ENCODE measurements around the gene FMNL2. TPM values are rescaled to one million over a fixed set of nuclear protein-coding genes. Genes with fewer than 3 reads are reported as not detected.

FMNL2 gene
- total RNA-seq, 5 donors from 2014 or later (not counting 1 experiment from before 2014, with no cell fraction given) = 0.63 to 0.96 (median 0.75) TPM

GRCh38 chr2:152686321-152686720 is 351.3 kb downstream of the FMNL2 start:
- no peak for ATAC-seq (replicated peaks in 1 of 4)
- peaks cover 28% of the 10 kb centered on the region for H3K36me3 Mint-ChIP-seq
- no peak overlapping the region for H3K4me3 ChIP-seq (ENCODE audit: control insufficient read depth in 1 of 2, extremely low read depth in 1 of 2, low read length in 1 of 2)
- H3K27me3 Mint-ChIP-seq = no peaks in the 10 kb centered on the region
- H3K4me3 Mint-ChIP-seq = no peak overlapping the region
- H3K9me3 Mint-ChIP-seq = no peaks in the 10 kb centered on the region
- H3K4me1 Mint-ChIP-seq = peaks cover 43 to 55% (median 54%) of the 10 kb centered on the region in 3 donors
- POLR2A ChIA-PET = interaction anchor here in 1 of 2 donors (0.6 to 0.7 kb wide), 2 partner anchors 14 to 1276 kb away, joined by 3 to 4 read pairs; no protein-coding TSS in a partner anchor
- H3K27ac ChIP-seq (ENCODE audit: low read length) = no peak overlapping the region
- no peaks in the 10 kb centered on the region for H3K9me3 ChIP-seq
- CTCF ChIA-PET = interaction anchor here (0.7 to 0.9 kb wide), 2 partner anchors 30 to 61 kb away, joined by 3 read pairs; no protein-coding TSS in a partner anchor
- no peaks in the 10 kb centered on the region for H3K27me3 ChIP-seq (replicated peaks in 1 of 2; ENCODE audit: control insufficient read depth in 2 of 2, extremely low read depth in 1 of 2, insufficient read depth in 2 of 2, low read length in 1 of 2)
- H3K36me3 ChIP-seq (ENCODE audit: control insufficient read depth in 2 of 2, extremely low read depth in 1 of 2, insufficient read depth in 1 of 2, low read length in 1 of 2) = peaks cover 4 to 8% of the 10 kb centered on the region in 2 donors
- H3K4me1 ChIP-seq (ENCODE audit: control insufficient read depth in 1 of 2, extremely low read depth in 1 of 2, insufficient read depth in 2 of 2, low read length in 2 of 2) = no peaks in the 10 kb centered on the region
- no peak overlapping the region for H3K27ac Mint-ChIP-seq
- DNase-seq = no peak

- ATAC-seq (replicated peaks in 1 of 4) = no peak
- H3K27ac Mint-ChIP-seq = peak overlapping the region in 1 of 2 donors; percentile 96
Measured at GRCh38 chr2:152693033-152693432, 358.1 kb downstream of the FMNL2 start.

GRCh38 chr2:152694161-152694661 is 359.2 kb downstream of the FMNL2 start:
- peaks cover 2 to 4% of the 10 kb centered on the region in 2 experiments for H3K4me1 ChIP-seq (ENCODE audit: control insufficient read depth in 1 of 2, extremely low read depth in 1 of 2, insufficient read depth in 2 of 2, low read length in 2 of 2)
- Mint-ChIP-seq H3K4me1 (peaks cover 35 to 57% (median 50%) of the 10 kb centered on the region in 3 donors), H3K9me3 (no peaks in the 10 kb centered on the region), H3K27me3 (no peaks in the 10 kb centered on the region), H3K27ac (peak overlapping the region; percentile 90 to 96), H3K36me3 (peaks cover 19% of the 10 kb centered on the region), H3K4me3 (peak overlapping the region; percentile 67 to 80 (median 76))
- peaks cover 0 to 19% of the 10 kb centered on the region in 2 donors for H3K36me3 ChIP-seq (ENCODE audit: control insufficient read depth in 2 of 2, extremely low read depth in 1 of 2, insufficient read depth in 1 of 2, low read length in 1 of 2)
- WGBS (ENCODE audit: insufficient coverage) = 27% methylated on average over 3 of the region's 8 CpGs
- H3K27ac ChIP-seq (ENCODE audit: low read length) = peak overlapping the region; percentile 52
- peak overlapping the region in 1 of 2 donors; percentile 20 for H3K4me3 ChIP-seq (ENCODE audit: control insufficient read depth in 1 of 2, extremely low read depth in 1 of 2, low read length in 1 of 2)
- no peaks in the 10 kb centered on the region for H3K27me3 ChIP-seq (replicated peaks in 1 of 2; ENCODE audit: control insufficient read depth in 2 of 2, extremely low read depth in 1 of 2, insufficient read depth in 2 of 2, low read length in 1 of 2)
- ChIA-PET POLR2A (interaction anchor here in 1 of 2 donors (0.8 to 1.8 kb wide), 2 partner anchors 19 to 22 kb away, joined by 3 to 8 read pairs; partner anchors contain the start of gene PRPF40A), CTCF (interaction anchor here (0.9 to 1.6 kb wide), 3 partner anchors 19 to 513 kb away, joined by 3 to 9 read pairs (median 4); partner anchors contain the start of gene PRPF40A (in 1 of the 2))
- ATAC-seq (replicated peaks in 1 of 4) (peak; percentile 62 to 74 (median 70)), DNase-seq (peak in 15 of 35 experiments; percentile 0 to 49 (median 10))
- H3K9me3 ChIP-seq = no peaks in the 10 kb centered on the region

More at GRCh38 chr2:152693033-152693432, 358.1 kb downstream of the FMNL2 start:
- DNase-seq = no peak
- Histone ChIP-seq H3K9me3 (no peaks in the 10 kb centered on the region), H3K27me3 (replicated peaks in 1 of 2; ENCODE audit: control insufficient read depth in 2 of 2, extremely low read depth in 1 of 2, insufficient read depth in 2 of 2, low read length in 1 of 2) (no peaks in the 10 kb centered on the region), H3K4me3 (ENCODE audit: control insufficient read depth in 1 of 2, extremely low read depth in 1 of 2, low read length in 1 of 2) (no peak overlapping the region), H3K4me1 (ENCODE audit: control insufficient read depth in 1 of 2, extremely low read depth in 1 of 2, insufficient read depth in 2 of 2, low read length in 2 of 2) (peaks cover 2 to 4% of the 10 kb centered on the region in 2 experiments), H3K27ac (ENCODE audit: low read length) (peak overlapping the region; percentile 52), H3K36me3 (ENCODE audit: control insufficient read depth in 2 of 2, extremely low read depth in 1 of 2, insufficient read depth in 1 of 2, low read length in 1 of 2) (peaks cover 0 to 19% of the 10 kb centered on the region in 2 donors)
- POLR2A ChIA-PET = interaction anchor here in 1 of 2 donors (0.6 kb wide), 1 partner anchor 29 kb away, joined by 4 read pairs; no protein-coding TSS in a partner anchor
- no peaks in the 10 kb centered on the region for H3K9me3 Mint-ChIP-seq
- no peak overlapping the region for H3K4me3 Mint-ChIP-seq
- WGBS (ENCODE audit: insufficient coverage) = no CpG with 5 or more reads among the region's 4 CpGs
- H3K4me1 Mint-ChIP-seq = peaks cover 35 to 52% (median 50%) of the 10 kb centered on the region in 3 donors
- H3K27me3 Mint-ChIP-seq = no peaks in the 10 kb centered on the region
- peaks cover 21% of the 10 kb centered on the region for H3K36me3 Mint-ChIP-seq
- CTCF ChIA-PET = interaction anchor here (0.9 to 1.6 kb wide), 2 partner anchors 20 to 24 kb away, joined by 4 to 9 read pairs; partner anchors contain the start of gene PRPF40A (in 1 of the 2)

GRCh38 chr2:152695763-152696162 is 360.8 kb downstream of the FMNL2 start:
- Histone ChIP-seq H3K4me3 (ENCODE audit: control insufficient read depth in 1 of 2, extremely low read depth in 1 of 2, low read length in 1 of 2) (no peak overlapping the region), H3K36me3 (ENCODE audit: control insufficient read depth in 2 of 2, extremely low read depth in 1 of 2, insufficient read depth in 1 of 2, low read length in 1 of 2) (peaks cover 0 to 15% of the 10 kb centered on the region in 2 donors), H3K27ac (ENCODE audit: low read length) (no peak overlapping the region), H3K4me1 (ENCODE audit: control insufficient read depth in 1 of 2, extremely low read depth in 1 of 2, insufficient read depth in 2 of 2, low read length in 2 of 2) (peaks cover 2 to 4% of the 10 kb centered on the region in 2 experiments), H3K27me3 (replicated peaks in 1 of 2; ENCODE audit: control insufficient read depth in 2 of 2, extremely low read depth in 1 of 2, insufficient read depth in 2 of 2, low read length in 1 of 2) (no peaks in the 10 kb centered on the region), H3K9me3 (no peaks in the 10 kb centered on the region)
- no peaks in the 10 kb centered on the region for H3K9me3 Mint-ChIP-seq
- H3K27ac Mint-ChIP-seq = peak overlapping the region in 1 of 2 donors; percentile 59
- H3K36me3 Mint-ChIP-seq = peaks cover 22% of the 10 kb centered on the region
- no peak for ATAC-seq (replicated peaks in 1 of 4)
- POLR2A ChIA-PET = interaction anchor here in 1 of 2 donors (0.7 kb wide), 1 partner anchor 21 kb away, joined by 4 read pairs; the partner anchor contains the start of gene PRPF40A
- H3K27me3 Mint-ChIP-seq = no peaks in the 10 kb centered on the region
- 100% methylated on average over 1 of the region's 3 CpGs for WGBS (ENCODE audit: insufficient coverage)
- no peak for DNase-seq
- peaks cover 46 to 65% (median 56%) of the 10 kb centered on the region in 3 donors for H3K4me1 Mint-ChIP-seq
- H3K4me3 Mint-ChIP-seq = peak overlapping the region in 1 of 3 donors; percentile 3
- CTCF ChIA-PET = interaction anchor here in 1 of 2 donors (1.5 kb wide), 1 partner anchor 21 kb away, joined by 8 read pairs; no protein-coding TSS in a partner anchor

GRCh38 chr2:152696476-152696875 is 361.5 kb downstream of the FMNL2 start:
- no peak overlapping the region for H3K27ac ChIP-seq (ENCODE audit: low read length)
- Mint-ChIP-seq H3K4me1 (peaks cover 43 to 63% (median 57%) of the 10 kb centered on the region in 3 donors), H3K4me3 (no peak overlapping the region), H3K27ac (peak overlapping the region; percentile 24 to 55), H3K27me3 (no peaks in the 10 kb centered on the region), H3K36me3 (peaks cover 24% of the 10 kb centered on the region), H3K9me3 (peaks cover under 1 to 6% (median 5%) of the 10 kb centered on the region in 3 donors)
- DNase-seq = no peak
- CTCF ChIA-PET = interaction anchor here in 1 of 2 donors (1.0 to 1.5 kb wide), 3 partner anchors 20 to 21 kb away, joined by 3 to 8 read pairs (median 5); partner anchors contain the start of gene PRPF40A
- POLR2A ChIA-PET = interaction anchor here in 1 of 2 donors (0.7 kb wide), 1 partner anchor 21 kb away, joined by 4 read pairs; the partner anchor contains the start of gene PRPF40A
- no CpG with 5 or more reads among the region's 1 CpG for WGBS (ENCODE audit: insufficient coverage)
- no peak overlapping the region for H3K4me3 ChIP-seq (ENCODE audit: control insufficient read depth in 1 of 2, extremely low read depth in 1 of 2, low read length in 1 of 2)
- no peaks in the 10 kb centered on the region for H3K9me3 ChIP-seq
- peaks cover 2 to 4% of the 10 kb centered on the region in 2 experiments for H3K4me1 ChIP-seq (ENCODE audit: control insufficient read depth in 1 of 2, extremely low read depth in 1 of 2, insufficient read depth in 2 of 2, low read length in 2 of 2)
- H3K27me3 ChIP-seq (replicated peaks in 1 of 2; ENCODE audit: control insufficient read depth in 2 of 2, extremely low read depth in 1 of 2, insufficient read depth in 2 of 2, low read length in 1 of 2) = no peaks in the 10 kb centered on the region
- peaks cover 0 to 15% of the 10 kb centered on the region in 2 donors for H3K36me3 ChIP-seq (ENCODE audit: control insufficient read depth in 2 of 2, extremely low read depth in 1 of 2, insufficient read depth in 1 of 2, low read length in 1 of 2)
- ATAC-seq (replicated peaks in 1 of 4) = no peak
